ENCODE data around the gene EPM2AIP1. TPM values are rescaled to one million over a fixed set of nuclear protein-coding genes. Genes with fewer than 3 reads are reported as not detected.
A peak's percentile ranks its signal among the peaks of the same experiment; 100 is the strongest.

Gene EPM2AIP1
- polyA plus RNA-seq, 1 of the 3 experiments (the other 2 are of a cell fraction), result 4.7 TPM

DNA sequence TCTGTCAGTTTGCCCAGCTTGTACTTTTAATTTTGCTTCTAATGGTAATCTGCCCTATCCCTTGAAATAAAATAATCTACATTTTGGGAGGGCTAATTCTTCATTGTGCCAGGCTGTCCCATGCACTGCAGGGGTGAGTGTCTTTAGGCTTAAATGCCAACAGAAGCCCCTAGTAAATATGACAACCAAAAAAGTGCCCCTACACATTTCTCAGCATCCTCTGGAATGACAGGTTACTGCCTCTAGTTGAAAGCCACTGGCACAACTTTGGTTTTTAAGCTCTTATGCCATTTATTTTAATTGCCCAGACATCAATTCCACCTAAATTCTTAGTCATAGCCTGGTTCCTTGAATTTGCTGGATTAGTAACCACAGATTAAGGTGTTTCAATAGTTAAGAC is 3.4 kb downstream of the EPM2AIP1 start:
- Histone ChIP-seq H2AFZ (ENCODE audit: low read depth) (no peak overlapping the region), H3K4me3 (ENCODE audit: low read depth in 2 of 2, low read length in 1 of 2) (peak overlapping the region in 1 of 2 experiments; percentile 81; a peak in 3 of 4 replicates), H3K4me1 (ENCODE audit: control insufficient read depth in 1 of 2, insufficient read depth in 2 of 2, low read depth in 1 of 2, low read length in 1 of 2) (peaks cover 28 to 29% of the 10 kb centered on the region in 2 experiments; a peak in 3 of 4 replicates), H3K9me3 (no peaks in the 10 kb centered on the region), H4K20me1 (ENCODE audit: insufficient read depth) (peaks cover 25% of the 10 kb centered on the region), H3K36me3 (replicated peaks in 1 of 2; ENCODE audit: control insufficient read depth in 1 of 2, insufficient read depth in 2 of 2, low read length in 1 of 2) (peaks cover 58 to 64% of the 10 kb centered on the region in 2 experiments), H3K27ac (ENCODE audit: low read depth in 2 of 2, low read length in 1 of 2) (no peak overlapping the region), H3K27me3 (ENCODE audit: insufficient read depth) (no peaks in the 10 kb centered on the region), H3K9ac (peak overlapping the region; percentile 91; the same call in 1 of the 2 replicates), H3K79me2 (ENCODE audit: insufficient read depth) (peaks cover 60% of the 10 kb centered on the region), H3K9me2 (no peaks in the 10 kb centered on the region), H3K4me2 (peak overlapping the region; percentile 86), H3F3A (replicated peaks; ENCODE audit: insufficient read depth) (peaks cover 16% of the 10 kb centered on the region)
- POLR2A ChIA-PET, result interaction anchor here (0.9 kb wide), 1 partner anchor 20 kb away, joined by 3 read pairs; no protein-coding TSS in a partner anchor
- CTCF ChIA-PET, result interaction anchor here (1.0 to 4.1 kb wide), 4 partner anchors 14 to 121 kb away, joined by 3 to 37 read pairs (median 4); no protein-coding TSS in a partner anchor
- DNase-seq, result no peak
- no peak for TF ChIP-seq RFX5 (IDR thresholded peaks at IDR 0.05; ENCODE audit: low read length)
- TF ChIP-seq NRF1 (IDR thresholded peaks at IDR 0.05; ENCODE audit: low read depth, low read length), result no peak
- no peak for TF ChIP-seq YY1 (IDR thresholded peaks at IDR 0.05; ENCODE audit: low read depth)
- TF ChIP-seq RAD21 (IDR thresholded peaks at IDR 0.05; ENCODE audit: low read length), result no peak
- TF ChIP-seq RXRA (IDR thresholded peaks at IDR 0.05; ENCODE audit: borderline replicate concordance, low read depth), result no peak
- TF ChIP-seq TAF1 (IDR thresholded peaks at IDR 0.05; ENCODE audit: borderline replicate concordance, low read depth, low read length), result no peak
- no peak for TF ChIP-seq MAX (IDR thresholded peaks at IDR 0.05; ENCODE audit: low read depth)
- no peak for TF ChIP-seq POLR2AphosphoS5 (IDR thresholded peaks at IDR 0.05; ENCODE audit: low read depth, low read length)
- TF ChIP-seq, protein P1, sequence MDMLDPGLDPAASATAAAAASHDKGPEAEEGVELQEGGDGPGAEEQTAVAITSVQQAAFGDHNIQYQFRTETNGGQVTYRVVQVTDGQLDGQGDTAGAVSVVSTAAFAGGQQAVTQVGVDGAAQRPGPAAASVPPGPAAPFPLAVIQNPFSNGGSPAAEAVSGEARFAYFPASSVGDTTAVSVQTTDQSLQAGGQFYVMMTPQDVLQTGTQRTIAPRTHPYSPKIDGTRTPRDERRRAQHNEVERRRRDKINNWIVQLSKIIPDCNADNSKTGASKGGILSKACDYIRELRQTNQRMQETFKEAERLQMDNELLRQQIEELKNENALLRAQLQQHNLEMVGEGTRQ (IDR thresholded peaks at IDR 0.05; ENCODE audit: borderline replicate concordance, low read depth, low read length), result no peak

DNA sequence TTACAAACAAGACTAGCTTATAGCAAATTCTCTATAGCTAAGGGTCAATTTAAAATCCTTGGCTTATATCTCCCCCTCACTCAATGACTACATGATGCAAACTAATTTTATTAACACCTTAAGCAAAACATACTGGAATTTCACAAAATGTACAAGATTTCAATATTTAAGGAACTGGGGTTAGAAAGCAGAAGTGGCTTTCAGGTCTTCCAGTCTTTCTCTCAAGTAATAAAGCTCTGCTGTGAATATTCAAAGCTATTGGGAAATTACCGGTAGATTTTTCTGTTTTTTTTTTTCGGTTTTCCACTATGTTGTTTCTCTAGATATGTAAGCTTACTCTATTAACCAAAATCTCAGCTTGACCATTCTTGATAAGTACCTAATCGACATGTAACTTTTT is 3.9 kb downstream of the EPM2AIP1 start:
- peaks cover 25% of the 10 kb centered on the region in 2 experiments; a peak in 3 of 4 replicates for H3K4me1 ChIP-seq (ENCODE audit: control insufficient read depth in 1 of 2, insufficient read depth in 2 of 2, low read depth in 1 of 2, low read length in 1 of 2)
- POLR2A ChIA-PET, result interaction anchor here (0.7 to 0.9 kb wide), 2 partner anchors 19 to 43 kb away, joined by 3 read pairs; no protein-coding TSS in a partner anchor
- H3K4me3 ChIP-seq (ENCODE audit: low read depth in 2 of 2, low read length in 1 of 2), result peak overlapping the region in 1 of 2 experiments; percentile 81; a peak in 2 of 4 replicates
- H3F3A ChIP-seq (replicated peaks; ENCODE audit: insufficient read depth), result peaks cover 16% of the 10 kb centered on the region
- no peaks in the 10 kb centered on the region for H3K27me3 ChIP-seq (ENCODE audit: insufficient read depth)
- H3K9ac ChIP-seq, result no peak overlapping the region
- H3K27ac ChIP-seq (ENCODE audit: low read depth in 2 of 2, low read length in 1 of 2), result no peak overlapping the region
- peak overlapping the region; percentile 86 for H3K4me2 ChIP-seq
- H3K79me2 ChIP-seq (ENCODE audit: insufficient read depth), result peaks cover 54% of the 10 kb centered on the region
- peaks cover 64 to 68% of the 10 kb centered on the region in 2 experiments for H3K36me3 ChIP-seq (replicated peaks in 1 of 2; ENCODE audit: control insufficient read depth in 1 of 2, insufficient read depth in 2 of 2, low read length in 1 of 2)
- no peaks in the 10 kb centered on the region for H3K9me3 ChIP-seq
- no peaks in the 10 kb centered on the region for H3K9me2 ChIP-seq
- H4K20me1 ChIP-seq (ENCODE audit: insufficient read depth), result peaks cover 25% of the 10 kb centered on the region
- no peak for DNase-seq
- CTCF ChIA-PET, result interaction anchor here (0.6 to 1.4 kb wide), 4 partner anchors 14 to 259 kb away, joined by 3 to 4 read pairs (median 3); no protein-coding TSS in a partner anchor
- no peak overlapping the region for H2AFZ ChIP-seq (ENCODE audit: low read depth)
- 81% methylated on average over 3 of the region's 3 CpGs for WGBS (ENCODE audit: low lambda C conversion rate)
- TF ChIP-seq RFX5 (IDR thresholded peaks at IDR 0.05; ENCODE audit: low read length) (no peak), JUND (IDR thresholded peaks at IDR 0.05) (no peak), RAD21 (IDR thresholded peaks at IDR 0.05; ENCODE audit: low read length) (no peak), ELF1 (IDR thresholded peaks at IDR 0.05) (no peak), MAX (IDR thresholded peaks at IDR 0.05; ENCODE audit: low read depth) (no peak), MXI1 (IDR thresholded peaks at IDR 0.05; ENCODE audit: low read depth, low read length) (no peak), FOXJ3 (CRISPR knock-in tag; IDR thresholded peaks at IDR 0.05) (no peak), TAF1 (IDR thresholded peaks at IDR 0.05; ENCODE audit: borderline replicate concordance, low read depth, low read length) (no peak), SIN3A (IDR thresholded peaks at IDR 0.05; ENCODE audit: borderline replicate concordance, low read depth, low read length) (no peak), RCOR1 (IDR thresholded peaks at IDR 0.05; ENCODE audit: low read length) (no peak), EZH2phosphoT487 (IDR thresholded peaks at IDR 0.05; ENCODE audit: borderline replicate concordance, low read depth) (no peak), CTCF (IDR thresholded peaks at IDR 0.05) (no peak)
- TF ChIP-seq, protein P2, sequence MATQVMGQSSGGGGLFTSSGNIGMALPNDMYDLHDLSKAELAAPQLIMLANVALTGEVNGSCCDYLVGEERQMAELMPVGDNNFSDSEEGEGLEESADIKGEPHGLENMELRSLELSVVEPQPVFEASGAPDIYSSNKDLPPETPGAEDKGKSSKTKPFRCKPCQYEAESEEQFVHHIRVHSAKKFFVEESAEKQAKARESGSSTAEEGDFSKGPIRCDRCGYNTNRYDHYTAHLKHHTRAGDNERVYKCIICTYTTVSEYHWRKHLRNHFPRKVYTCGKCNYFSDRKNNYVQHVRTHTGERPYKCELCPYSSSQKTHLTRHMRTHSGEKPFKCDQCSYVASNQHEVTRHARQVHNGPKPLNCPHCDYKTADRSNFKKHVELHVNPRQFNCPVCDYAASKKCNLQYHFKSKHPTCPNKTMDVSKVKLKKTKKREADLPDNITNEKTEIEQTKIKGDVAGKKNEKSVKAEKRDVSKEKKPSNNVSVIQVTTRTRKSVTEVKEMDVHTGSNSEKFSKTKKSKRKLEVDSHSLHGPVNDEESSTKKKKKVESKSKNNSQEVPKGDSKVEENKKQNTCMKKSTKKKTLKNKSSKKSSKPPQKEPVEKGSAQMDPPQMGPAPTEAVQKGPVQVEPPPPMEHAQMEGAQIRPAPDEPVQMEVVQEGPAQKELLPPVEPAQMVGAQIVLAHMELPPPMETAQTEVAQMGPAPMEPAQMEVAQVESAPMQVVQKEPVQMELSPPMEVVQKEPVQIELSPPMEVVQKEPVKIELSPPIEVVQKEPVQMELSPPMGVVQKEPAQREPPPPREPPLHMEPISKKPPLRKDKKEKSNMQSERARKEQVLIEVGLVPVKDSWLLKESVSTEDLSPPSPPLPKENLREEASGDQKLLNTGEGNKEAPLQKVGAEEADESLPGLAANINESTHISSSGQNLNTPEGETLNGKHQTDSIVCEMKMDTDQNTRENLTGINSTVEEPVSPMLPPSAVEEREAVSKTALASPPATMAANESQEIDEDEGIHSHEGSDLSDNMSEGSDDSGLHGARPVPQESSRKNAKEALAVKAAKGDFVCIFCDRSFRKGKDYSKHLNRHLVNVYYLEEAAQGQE (IDR thresholded peaks at IDR 0.05; ENCODE audit: low read depth, low read length), result no peak
- TF ChIP-seq, protein P3, sequence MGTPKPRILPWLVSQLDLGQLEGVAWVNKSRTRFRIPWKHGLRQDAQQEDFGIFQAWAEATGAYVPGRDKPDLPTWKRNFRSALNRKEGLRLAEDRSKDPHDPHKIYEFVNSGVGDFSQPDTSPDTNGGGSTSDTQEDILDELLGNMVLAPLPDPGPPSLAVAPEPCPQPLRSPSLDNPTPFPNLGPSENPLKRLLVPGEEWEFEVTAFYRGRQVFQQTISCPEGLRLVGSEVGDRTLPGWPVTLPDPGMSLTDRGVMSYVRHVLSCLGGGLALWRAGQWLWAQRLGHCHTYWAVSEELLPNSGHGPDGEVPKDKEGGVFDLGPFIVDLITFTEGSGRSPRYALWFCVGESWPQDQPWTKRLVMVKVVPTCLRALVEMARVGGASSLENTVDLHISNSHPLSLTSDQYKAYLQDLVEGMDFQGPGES (IDR thresholded peaks at IDR 0.05; ENCODE audit: low read depth, low read length), result no peak

Measured in SK-N-SH (cell line).